CD4-positive, alpha-beta memory T cell (primary cell): ENCODE measurements around the gene HDAC9. TPM values are rescaled to one million over a fixed set of nuclear protein-coding genes. Genes with fewer than 3 reads are reported as not detected.

ENCODE experiments used
- CTCF ChIA-PET: fragments of 350-600 bp; sonication (Branson Sonifier 250); formaldehyde crosslinking; loops from one replicate; lab custom pipeline; 2021; ENCODE audit warnings: inconsistent platforms; ENCODE audit not compliant: partially characterized antibody; lab: Charles Lee
- POLR2A ChIA-PET: fragments of 350-600 bp; sonication (Branson Sonifier 250); formaldehyde crosslinking; loops from one replicate; lab custom pipeline; 2021; ENCODE audit not compliant: partially characterized antibody; lab: Charles Lee
- DNase-seq, 5 donors: peaks; one replicate each; pipeline versions ENCODE4 v3.0.0 to v3.0.0-alpha.2; 2020 to 2022; ENCODE audit warnings: mixed read lengths in 1 of 5
- H3K27ac ChIP-seq: one replicate; pipeline ENCODE4 v1.7.0; 2013; ENCODE audit warnings: low read depth, low read length
- H3K27me3 ChIP-seq: 2 replicates; pipeline ENCODE4 v1.7.0; 2013; ENCODE audit warnings: mild to moderate bottlenecking, low read length, moderate library complexity; ENCODE audit not compliant: insufficient read depth
- H3K36me3 ChIP-seq: 2 replicates; pipeline ENCODE4 v1.7.0; 2013; ENCODE audit warnings: mild to moderate bottlenecking, low read length, moderate library complexity; ENCODE audit not compliant: insufficient read depth
- H3K4me1 ChIP-seq: 2 replicates; pipeline ENCODE4 v1.7.0; 2013; ENCODE audit warnings: mild to moderate bottlenecking, low read length, moderate library complexity; ENCODE audit not compliant: insufficient read depth
- H3K4me3 ChIP-seq, 2 donors: one replicate each; pipeline ENCODE4 v1.7.0; 2013; ENCODE audit warnings: low read length in 2 of 2, mild to moderate bottlenecking in 1 of 2
- H3K9me3 ChIP-seq, 2 donors: one replicate each; pipeline ENCODE4 v1.7.0; 2013; ENCODE audit warnings: low read length in 2 of 2, control low read depth in 1 of 2; ENCODE audit not compliant: control insufficient read depth in 1 of 2
- H3K27ac Mint-ChIP-seq, 7 donors: one replicate each; pipeline ENCODE4 v1.8.0; 2020 to 2021; ENCODE audit warnings: mixed read lengths in 7 of 7, mild to moderate bottlenecking in 6 of 7, inconsistent platforms in 3 of 7, moderate library complexity in 3 of 7
- H3K27me3 Mint-ChIP-seq, 2 donors: one replicate each; pipeline ENCODE4 v1.8.0; 2020 to 2021; ENCODE audit warnings: mixed read lengths in 2 of 2
- H3K36me3 Mint-ChIP-seq, 2 donors: one replicate each; pipeline ENCODE4 v1.8.0; 2020 to 2021; ENCODE audit warnings: mixed read lengths in 2 of 2, inconsistent platforms in 1 of 2, mild to moderate bottlenecking in 1 of 2
- H3K4me1 Mint-ChIP-seq, 4 donors: one replicate each; pipeline ENCODE4 v1.8.0; 2020 to 2021; ENCODE audit warnings: mixed read lengths in 4 of 4, mild to moderate bottlenecking in 1 of 4
- H3K4me3 Mint-ChIP-seq, 8 donors: one replicate each; pipeline ENCODE4 v1.8.0; 2020 to 2021; ENCODE audit warnings: mixed read lengths in 8 of 8, mild to moderate bottlenecking in 7 of 8, moderate library complexity in 6 of 8, inconsistent platforms in 3 of 8
- H3K9me3 Mint-ChIP-seq, 8 donors: one replicate each; pipeline ENCODE4 v1.8.0; 2020 to 2021; ENCODE audit warnings: mixed read lengths in 8 of 8, mild to moderate bottlenecking in 5 of 8, inconsistent platforms in 3 of 8, moderate library complexity in 1 of 8
- intact Hi-C: fragments of 100-400 bp; cut with micrococcal nuclease; formaldehyde crosslinking; loops from one replicate; pipeline ENCODE4 v1.15.1; 2023
- polyA plus RNA-seq, 2 donors: library from polyadenylated mRNA; unstranded; fragments of 300-500 nt; fragmentation: Illumina TruSeq; gene quantifications; one replicate each; pipeline ENCODE4 v1.2.3, GENCODE V29; 2021
- total RNA-seq, 2 experiments: library from RNA; stranded (reverse); gene quantifications; one replicate each; pipeline ENCODE4 v1.2.3, GENCODE V29; 2021

Gene HDAC9
- total and polyA plus RNA-seq, 4 experiments from 2014 or later: 0.36 to 0.73 (median 0.39) TPM; not detected in 1

DNA sequence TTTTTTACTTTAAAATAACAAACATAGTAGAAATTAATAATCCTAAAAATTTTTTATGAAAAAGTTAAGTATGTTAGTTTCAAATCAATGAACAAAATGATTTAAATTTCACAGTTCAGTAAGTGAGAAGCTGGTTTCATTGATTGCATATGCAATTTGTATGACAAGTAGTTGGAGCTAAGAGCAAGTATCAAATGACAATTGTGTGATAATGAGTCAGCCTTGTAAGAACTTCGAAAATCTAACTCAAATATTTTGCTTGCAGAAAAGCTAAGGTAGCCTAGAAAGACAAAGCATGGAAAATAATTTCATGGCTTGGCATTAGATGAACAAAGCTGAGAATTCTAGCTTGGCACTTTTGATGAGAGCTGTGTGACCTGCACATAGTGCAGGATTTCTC is 111.5 kb downstream of the HDAC9 start:
- ChIA-PET CTCF (no interaction called here), POLR2A (no interaction called here)
- Mint-ChIP-seq H3K36me3 (no peaks in the 10 kb centered on the region), H3K9me3 (peaks cover 0 to 26% (median 12%) of the 10 kb centered on the region in 8 donors), H3K4me1 (no peaks in the 10 kb centered on the region), H3K4me3 (no peak overlapping the region), H3K27ac (no peak overlapping the region), H3K27me3 (no peaks in the 10 kb centered on the region)
- Histone ChIP-seq H3K36me3 (no peaks in the 10 kb centered on the region), H3K4me3 (no peak overlapping the region), H3K9me3 (no peaks in the 10 kb centered on the region), H3K4me1 (no peaks in the 10 kb centered on the region), H3K27ac (no peak overlapping the region), H3K27me3 (no peaks in the 10 kb centered on the region)
- DNase-seq: no peak
- intact Hi-C loops: no loop called here

DNA sequence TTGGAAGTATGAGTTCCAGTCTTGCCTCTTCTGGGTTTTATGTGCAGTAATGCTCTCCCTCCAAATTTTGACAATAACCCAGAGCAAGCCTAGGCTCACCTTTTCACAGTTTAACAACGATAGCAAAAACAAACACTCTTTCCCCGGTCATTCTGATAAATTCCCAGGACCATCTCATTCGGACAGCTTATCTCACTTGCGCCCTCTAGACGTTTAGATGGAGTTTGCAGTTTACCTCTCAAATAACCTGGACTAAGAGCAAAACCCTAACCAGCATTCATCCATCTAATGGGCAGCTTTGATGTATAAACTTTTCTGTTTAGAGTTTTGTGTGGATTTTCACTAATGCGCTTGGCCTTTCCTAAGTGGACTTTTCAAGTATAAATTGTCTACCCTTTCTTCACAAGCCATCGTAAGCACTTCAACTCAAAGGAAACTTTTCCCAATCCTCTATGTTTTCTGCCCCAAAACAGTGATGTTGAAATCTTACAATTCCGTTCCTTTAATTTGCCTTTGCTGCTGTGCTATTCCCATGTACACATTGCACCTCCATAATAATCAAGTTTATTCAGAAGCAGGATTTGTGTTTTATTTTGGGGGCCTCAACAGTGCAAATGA is 114.9 kb downstream of the HDAC9 start:
- H3K27ac Mint-ChIP-seq: no peak overlapping the region
- CTCF ChIA-PET: no interaction called here
- intact Hi-C loops: no loop called here
- H3K4me1 ChIP-seq: no peaks in the 10 kb centered on the region
- no peaks in the 10 kb centered on the region for H3K36me3 ChIP-seq
- DNase-seq: no peak
- H3K4me3 ChIP-seq: no peak overlapping the region
- H3K9me3 Mint-ChIP-seq: peaks cover 0 to 6% (median under 1%) of the 10 kb centered on the region in 8 donors
- H3K27ac ChIP-seq: no peak overlapping the region
- H3K9me3 ChIP-seq: no peaks in the 10 kb centered on the region
- POLR2A ChIA-PET: no interaction called here
- H3K4me1 Mint-ChIP-seq: no peaks in the 10 kb centered on the region
- no peak overlapping the region for H3K4me3 Mint-ChIP-seq
- no peaks in the 10 kb centered on the region for H3K36me3 Mint-ChIP-seq
- no peaks in the 10 kb centered on the region for H3K27me3 ChIP-seq
- no peaks in the 10 kb centered on the region for H3K27me3 Mint-ChIP-seq

DNA sequence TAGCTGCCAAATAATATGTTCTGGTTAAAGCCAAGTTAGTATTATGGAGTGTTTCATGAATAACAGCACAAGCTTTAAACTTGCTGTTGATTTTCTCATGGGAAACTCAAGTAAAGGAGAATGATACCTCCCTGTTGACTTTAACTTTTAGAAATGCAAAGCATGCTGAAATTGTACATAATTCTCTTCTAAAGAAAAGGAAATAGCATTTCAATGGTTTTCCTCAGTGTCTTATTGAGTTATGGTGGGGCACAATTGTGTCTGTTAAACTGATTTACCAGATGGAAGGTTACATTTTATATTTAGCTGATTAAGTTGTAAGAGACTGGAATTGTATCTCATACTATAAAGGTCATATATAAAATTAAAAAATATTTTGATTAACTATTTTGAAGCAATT is 119.3 kb downstream of the HDAC9 start:
- Mint-ChIP-seq H3K36me3 (no peaks in the 10 kb centered on the region), H3K4me3 (no peak overlapping the region), H3K27ac (no peak overlapping the region), H3K9me3 (peaks cover 0 to 4% (median under 1%) of the 10 kb centered on the region in 8 donors), H3K4me1 (no peaks in the 10 kb centered on the region), H3K27me3 (no peaks in the 10 kb centered on the region)
- Histone ChIP-seq H3K36me3 (no peaks in the 10 kb centered on the region), H3K9me3 (no peaks in the 10 kb centered on the region), H3K27ac (no peak overlapping the region), H3K4me3 (no peak overlapping the region), H3K27me3 (no peaks in the 10 kb centered on the region), H3K4me1 (no peaks in the 10 kb centered on the region)
- ChIA-PET CTCF (no interaction called here), POLR2A (no interaction called here)
- DNase-seq: no peak
- intact Hi-C loops: no loop called here

DNA sequence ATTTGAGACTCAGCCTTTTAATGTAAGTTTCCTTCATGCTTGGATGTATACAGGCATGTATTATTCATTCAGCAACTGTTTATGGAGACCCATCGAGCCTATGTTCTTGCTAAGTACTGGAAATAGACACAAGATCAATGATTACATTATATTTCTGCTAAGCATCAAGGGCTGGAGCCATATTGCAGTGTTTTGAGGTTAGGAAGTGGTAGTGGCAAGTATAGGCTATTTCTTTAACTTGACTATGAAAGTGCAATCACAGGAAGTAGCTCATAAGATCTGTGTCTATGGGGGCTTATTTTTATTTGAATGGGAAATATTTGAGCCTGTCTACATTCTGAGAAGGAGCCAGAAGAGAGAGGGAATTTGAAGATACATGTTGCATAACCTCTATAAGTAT is 123.8 kb downstream of the HDAC9 start:
- ChIA-PET POLR2A (no interaction called here), CTCF (no interaction called here)
- H3K27me3 ChIP-seq: no peaks in the 10 kb centered on the region
- H3K36me3 ChIP-seq: no peaks in the 10 kb centered on the region
- Mint-ChIP-seq H3K4me3 (no peak overlapping the region), H3K4me1 (no peaks in the 10 kb centered on the region), H3K9me3 (peaks cover 0 to 5% (median under 1%) of the 10 kb centered on the region in 8 donors), H3K27me3 (no peaks in the 10 kb centered on the region), H3K27ac (no peak overlapping the region), H3K36me3 (no peaks in the 10 kb centered on the region)
- no peaks in the 10 kb centered on the region for H3K9me3 ChIP-seq
- no peaks in the 10 kb centered on the region for H3K4me1 ChIP-seq
- H3K4me3 ChIP-seq: no peak overlapping the region
- no peak for DNase-seq
- H3K27ac ChIP-seq: no peak overlapping the region
- intact Hi-C loops: no loop called here

DNA sequence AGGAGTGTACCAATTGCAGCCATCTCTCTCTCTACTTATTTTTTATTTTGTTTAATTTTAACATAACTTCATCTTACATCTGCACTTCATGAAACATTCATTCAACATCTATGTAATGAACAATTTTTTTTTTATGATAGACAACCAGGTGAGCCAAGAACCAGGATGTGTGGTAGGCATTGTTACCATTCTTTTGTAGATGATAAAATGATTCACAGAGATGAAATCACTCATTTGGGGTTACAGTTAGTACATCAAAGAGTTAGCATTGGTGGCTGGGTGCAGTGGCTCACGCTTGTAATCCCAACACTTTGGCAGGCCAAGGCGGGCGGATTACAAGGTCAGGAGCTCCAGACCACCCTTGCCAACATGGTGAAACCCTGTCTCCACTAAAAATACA is 127.8 kb downstream of the HDAC9 start:
- ChIA-PET POLR2A (no interaction called here), CTCF (no interaction called here)
- Mint-ChIP-seq H3K36me3 (no peaks in the 10 kb centered on the region), H3K27me3 (no peaks in the 10 kb centered on the region), H3K4me1 (no peaks in the 10 kb centered on the region), H3K4me3 (no peak overlapping the region), H3K9me3 (peaks cover 0 to 5% (median 0%) of the 10 kb centered on the region in 8 donors), H3K27ac (no peak overlapping the region)
- Histone ChIP-seq H3K27ac (no peak overlapping the region), H3K4me1 (no peaks in the 10 kb centered on the region), H3K9me3 (no peaks in the 10 kb centered on the region), H3K36me3 (no peaks in the 10 kb centered on the region), H3K4me3 (no peak overlapping the region), H3K27me3 (no peaks in the 10 kb centered on the region)
- no peak for DNase-seq
- intact Hi-C loops: no loop called here

DNA sequence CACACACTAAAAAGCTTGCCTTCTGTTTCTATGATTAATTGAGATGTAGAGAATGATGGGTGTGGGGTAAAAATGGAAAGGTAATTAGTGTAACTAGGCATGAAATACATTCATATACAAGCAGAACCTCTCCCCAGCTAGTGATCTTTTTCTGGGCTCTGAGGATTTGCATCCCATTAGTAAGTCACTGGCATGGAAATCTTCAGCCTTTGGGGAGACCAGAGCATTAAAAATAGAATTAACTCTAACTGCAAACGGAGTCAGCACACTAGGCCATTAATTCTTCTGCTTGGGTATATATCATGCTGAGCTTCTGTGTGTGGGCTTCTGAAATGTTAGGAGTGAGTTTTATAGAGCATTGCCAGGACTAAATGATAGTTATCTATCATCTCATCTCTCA is 128.9 kb downstream of the HDAC9 start:
- DNase-seq: no peak
- Histone ChIP-seq H3K4me3 (no peak overlapping the region), H3K9me3 (no peaks in the 10 kb centered on the region), H3K27ac (no peak overlapping the region), H3K36me3 (no peaks in the 10 kb centered on the region), H3K4me1 (no peaks in the 10 kb centered on the region), H3K27me3 (no peaks in the 10 kb centered on the region)
- Mint-ChIP-seq H3K4me1 (no peaks in the 10 kb centered on the region), H3K9me3 (peaks cover 0 to 5% (median 0%) of the 10 kb centered on the region in 8 donors), H3K4me3 (no peak overlapping the region), H3K27ac (no peak overlapping the region), H3K36me3 (no peaks in the 10 kb centered on the region), H3K27me3 (no peaks in the 10 kb centered on the region)
- ChIA-PET POLR2A (no interaction called here), CTCF (no interaction called here)
- intact Hi-C loops: no loop called here

DNA sequence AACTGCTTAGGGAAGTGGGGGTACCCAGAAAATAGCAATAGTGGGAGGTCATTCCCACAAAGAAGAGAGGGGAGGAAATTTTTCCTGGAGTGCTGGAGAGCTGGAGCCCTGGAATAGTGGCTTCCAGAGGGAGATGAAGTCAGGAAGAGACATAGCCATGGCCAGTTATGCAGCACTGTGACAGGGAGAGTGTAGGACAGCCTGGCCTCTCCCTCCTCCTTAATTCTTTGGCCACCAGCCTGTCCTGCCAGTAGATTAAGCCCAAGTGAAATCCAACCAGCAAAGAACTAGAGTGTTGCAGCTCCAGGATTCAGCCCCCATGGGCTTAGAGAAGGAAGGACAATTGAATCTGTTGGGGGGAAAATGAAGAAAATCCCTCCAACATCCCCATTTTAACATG is 130.5 kb downstream of the HDAC9 start:
- no peak for DNase-seq
- Histone ChIP-seq H3K9me3 (no peaks in the 10 kb centered on the region), H3K27me3 (no peaks in the 10 kb centered on the region), H3K36me3 (no peaks in the 10 kb centered on the region), H3K27ac (no peak overlapping the region), H3K4me1 (no peaks in the 10 kb centered on the region), H3K4me3 (no peak overlapping the region)
- CTCF ChIA-PET: no interaction called here
- H3K27ac Mint-ChIP-seq: no peak overlapping the region
- no peaks in the 10 kb centered on the region for H3K4me1 Mint-ChIP-seq
- no peak overlapping the region for H3K4me3 Mint-ChIP-seq
- no peaks in the 10 kb centered on the region for H3K36me3 Mint-ChIP-seq
- H3K27me3 Mint-ChIP-seq: no peaks in the 10 kb centered on the region
- intact Hi-C loops: no loop called here
- POLR2A ChIA-PET: no interaction called here
- H3K9me3 Mint-ChIP-seq: peaks cover 0 to 2% (median 0%) of the 10 kb centered on the region in 8 donors

DNA sequence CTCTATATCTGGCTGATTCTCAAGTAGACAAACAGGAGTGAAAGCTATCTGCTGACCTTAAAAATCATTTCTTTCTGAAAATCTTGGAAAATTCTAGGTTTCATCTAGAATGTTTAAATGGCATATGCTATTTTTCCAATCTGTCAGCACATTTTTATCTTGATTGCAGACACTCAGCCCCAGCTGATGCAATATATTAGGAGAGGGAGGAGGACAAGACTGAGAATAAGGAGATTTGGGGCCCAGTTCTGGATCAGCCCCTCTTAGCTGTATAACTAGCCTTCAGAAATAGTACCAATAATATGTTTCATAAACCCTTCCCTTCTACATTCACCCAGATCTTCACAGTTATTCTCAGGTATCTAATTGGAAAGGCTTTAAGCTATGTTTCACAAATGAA is 131.2 kb downstream of the HDAC9 start:
- no peaks in the 10 kb centered on the region for H3K36me3 ChIP-seq
- ChIA-PET POLR2A (no interaction called here), CTCF (no interaction called here)
- H3K27me3 ChIP-seq: no peaks in the 10 kb centered on the region
- no peak overlapping the region for H3K27ac Mint-ChIP-seq
- no peaks in the 10 kb centered on the region for H3K4me1 ChIP-seq
- H3K27ac ChIP-seq: no peak overlapping the region
- intact Hi-C loops: no loop called here
- no peaks in the 10 kb centered on the region for H3K36me3 Mint-ChIP-seq
- no peak overlapping the region for H3K4me3 Mint-ChIP-seq
- DNase-seq: no peak
- no peaks in the 10 kb centered on the region for H3K4me1 Mint-ChIP-seq
- H3K9me3 ChIP-seq: no peaks in the 10 kb centered on the region
- H3K4me3 ChIP-seq: no peak overlapping the region
- peaks cover 0 to 2% (median 0%) of the 10 kb centered on the region in 8 donors for H3K9me3 Mint-ChIP-seq
- H3K27me3 Mint-ChIP-seq: no peaks in the 10 kb centered on the region
